Measurements from ENCODE around the gene GALNT6.

The GALNT6 gene

GRCh38 chr12:51382173-51382572, 9.0 kb downstream of the GALNT6 start:
- DNase-seq (ENCODE audit: low read depth), result no peak

GRCh38 chr12:51381226-51382079, 9.8 kb downstream of the GALNT6 start:
- DNase-seq (ENCODE audit: low read depth), result no peak

GRCh38 chr12:51379571-51379970, 11.6 kb downstream of the GALNT6 start:
- no peak for DNase-seq (ENCODE audit: low read depth)

- no peak for DNase-seq (ENCODE audit: low read depth)
These were observed 12.5 kb downstream of the GALNT6 start for GRCh38 chr12:51378749-51379148.

GRCh38 chr12:51377099-51377984, 13.9 kb downstream of the GALNT6 start:
- no peak for DNase-seq (ENCODE audit: low read depth)

GRCh38 chr12:51374856-51375255, 16.4 kb downstream of the GALNT6 start:
- DNase-seq (ENCODE audit: low read depth), result no peak

DNA sequence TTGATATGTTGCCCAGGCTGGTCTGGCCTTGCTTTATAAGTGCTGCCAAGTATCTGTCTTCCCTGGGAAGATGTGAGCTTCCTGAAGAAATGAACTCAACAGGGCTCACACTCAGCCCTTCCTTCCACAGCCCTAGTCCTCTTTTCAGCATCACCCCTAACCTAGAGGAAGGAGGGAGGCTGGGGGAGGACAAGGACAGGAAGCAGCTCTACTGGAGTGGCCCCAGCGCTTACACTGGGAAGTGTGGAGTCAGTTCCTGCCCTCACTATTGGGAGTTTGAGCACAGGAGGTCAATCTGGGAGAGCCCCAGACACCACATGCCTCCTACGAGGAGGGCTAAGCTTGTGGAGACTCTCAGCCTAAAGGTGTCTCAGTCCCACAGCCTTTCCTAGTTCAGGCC, 16.8 kb downstream of the GALNT6 start:
- no peak for DNase-seq (ENCODE audit: low read depth)

GRCh38 chr12:51373187-51373586, 18.0 kb downstream of the GALNT6 start:
- DNase-seq (ENCODE audit: low read depth), result no peak

GRCh38 chr12:51372021-51372420, 19.2 kb downstream of the GALNT6 start:
- DNase-seq (ENCODE audit: low read depth), result no peak

- DNase-seq (ENCODE audit: low read depth), result no peak
These were observed 19.8 kb downstream of the GALNT6 start for GRCh38 chr12:51371295-51371953.

DNA sequence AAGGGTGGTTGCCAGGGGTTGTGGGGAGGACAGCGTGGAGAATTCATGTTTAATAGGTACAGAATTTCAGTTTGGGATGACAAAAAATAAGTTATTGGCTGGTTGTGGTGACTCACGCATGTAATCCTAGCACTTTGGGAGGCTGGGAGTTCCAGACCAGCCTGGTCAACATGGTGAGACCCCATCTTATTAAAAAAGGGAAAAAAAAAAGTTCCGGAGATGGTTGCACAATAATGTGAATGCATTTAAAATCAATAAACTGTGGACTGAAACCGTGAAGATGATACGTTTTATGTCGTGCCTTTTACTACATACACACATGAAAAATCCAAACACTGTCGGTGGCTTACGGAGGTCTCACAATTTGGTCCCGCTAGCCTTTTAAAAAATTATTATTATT, 20.5 kb downstream of the GALNT6 start:
- no peak for DNase-seq (ENCODE audit: low read depth)

DNA sequence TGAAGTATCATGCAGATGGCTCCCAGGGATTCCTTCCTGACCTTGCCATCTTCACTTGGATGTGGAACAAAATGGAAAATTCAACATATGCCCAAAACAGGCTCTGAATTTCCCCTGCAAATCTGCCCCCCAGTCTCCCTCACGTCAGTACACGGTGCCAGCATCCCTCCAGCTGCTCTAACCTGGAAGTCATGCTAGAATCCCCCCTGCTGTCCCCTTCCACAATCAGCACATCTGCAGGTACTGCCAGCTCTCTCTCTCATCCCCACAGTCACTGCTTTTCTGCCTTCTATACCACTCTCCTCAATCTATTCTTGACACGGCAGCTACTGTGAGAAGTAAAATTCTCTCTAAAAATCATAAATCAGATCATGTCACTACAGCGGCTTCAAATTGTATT, 21.6 kb downstream of the GALNT6 start:
- no peak for DNase-seq (ENCODE audit: low read depth)

DNA sequence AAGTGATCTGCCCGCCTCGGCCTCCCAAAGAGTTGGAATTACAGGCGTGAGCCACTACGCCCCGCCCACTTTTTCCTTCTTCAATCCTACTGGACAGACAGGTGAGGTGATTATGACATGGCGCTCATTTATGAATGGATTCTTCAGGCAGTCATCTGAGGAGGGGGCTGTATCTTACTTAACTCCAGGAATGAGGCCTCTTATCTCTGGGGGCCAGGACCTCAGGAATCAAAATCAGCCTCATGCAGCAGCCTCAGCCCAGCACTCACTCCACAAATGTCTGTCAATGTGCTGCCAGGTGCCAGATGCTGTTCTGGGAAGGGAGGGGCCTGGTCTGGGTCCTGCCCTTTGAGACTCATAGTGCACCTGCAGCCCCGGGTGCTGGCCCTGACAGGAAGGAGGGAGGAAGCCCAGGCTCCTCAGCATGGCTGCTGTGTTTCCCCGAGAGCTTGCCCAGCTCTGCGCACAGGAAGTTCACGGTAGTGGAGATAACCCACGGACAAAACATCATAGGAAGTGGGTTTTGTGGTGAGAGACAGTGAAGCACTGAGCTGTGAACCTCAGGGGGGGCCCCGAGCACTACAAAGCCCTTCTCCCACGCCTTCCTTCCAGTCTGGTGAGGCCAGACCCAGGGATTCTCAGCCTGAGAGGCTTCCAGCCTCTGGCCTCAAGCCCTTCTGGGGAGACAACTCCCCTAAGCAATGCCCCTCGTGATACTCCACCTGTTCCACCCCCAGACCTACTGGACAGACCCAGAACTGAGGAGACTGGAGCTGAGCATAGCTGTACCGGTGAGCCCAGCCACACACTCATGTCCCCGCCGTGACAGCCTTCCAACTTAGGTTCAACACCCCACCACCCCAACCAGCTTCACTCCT, 22.3 kb downstream of the GALNT6 start:
- DNase-seq (ENCODE audit: low read depth), result peak; percentile 75

DNA sequence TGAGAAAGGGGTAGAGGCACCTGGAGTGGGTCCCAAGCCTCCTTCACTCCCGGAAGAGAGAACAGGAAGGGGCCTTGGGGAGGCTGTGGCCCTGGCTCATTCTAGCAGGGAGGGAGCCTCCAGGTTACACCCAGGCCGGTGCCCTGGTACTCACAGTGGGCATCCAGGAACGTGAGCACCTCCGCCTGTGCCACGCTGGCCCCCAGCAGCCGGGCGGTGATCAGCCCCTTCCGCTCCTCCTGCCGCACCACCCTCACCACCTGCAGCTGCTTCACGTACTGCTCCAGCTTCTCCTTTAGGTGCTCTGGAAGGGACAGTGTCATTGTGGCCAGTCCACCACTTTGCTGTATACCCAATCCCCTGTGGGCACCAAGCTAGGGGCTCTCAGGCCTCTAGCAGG, 25.9 kb downstream of the GALNT6 start:
- DNase-seq (ENCODE audit: low read depth), result no peak

DNA sequence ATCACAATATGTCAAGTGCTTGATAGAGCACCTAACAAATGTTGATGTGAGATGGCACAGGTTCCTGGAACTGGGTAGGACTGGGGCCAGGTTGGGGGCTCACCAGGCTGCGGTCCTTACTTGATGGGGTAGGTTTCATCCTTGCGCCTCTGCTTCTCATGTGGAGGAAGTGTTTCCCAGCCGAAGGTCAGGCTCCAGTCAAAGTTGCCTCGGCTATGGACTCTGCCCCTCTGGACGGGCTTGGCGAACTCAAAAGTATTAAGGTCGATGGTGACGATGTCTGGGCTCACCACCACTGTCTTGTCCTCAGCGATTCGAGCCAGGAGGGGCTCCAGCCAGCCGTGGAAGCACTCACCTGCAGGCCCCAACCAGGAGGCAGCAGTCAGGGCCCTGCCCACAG, 27.2 kb downstream of the GALNT6 start:
- DNase-seq (ENCODE audit: low read depth), result no peak

DNA sequence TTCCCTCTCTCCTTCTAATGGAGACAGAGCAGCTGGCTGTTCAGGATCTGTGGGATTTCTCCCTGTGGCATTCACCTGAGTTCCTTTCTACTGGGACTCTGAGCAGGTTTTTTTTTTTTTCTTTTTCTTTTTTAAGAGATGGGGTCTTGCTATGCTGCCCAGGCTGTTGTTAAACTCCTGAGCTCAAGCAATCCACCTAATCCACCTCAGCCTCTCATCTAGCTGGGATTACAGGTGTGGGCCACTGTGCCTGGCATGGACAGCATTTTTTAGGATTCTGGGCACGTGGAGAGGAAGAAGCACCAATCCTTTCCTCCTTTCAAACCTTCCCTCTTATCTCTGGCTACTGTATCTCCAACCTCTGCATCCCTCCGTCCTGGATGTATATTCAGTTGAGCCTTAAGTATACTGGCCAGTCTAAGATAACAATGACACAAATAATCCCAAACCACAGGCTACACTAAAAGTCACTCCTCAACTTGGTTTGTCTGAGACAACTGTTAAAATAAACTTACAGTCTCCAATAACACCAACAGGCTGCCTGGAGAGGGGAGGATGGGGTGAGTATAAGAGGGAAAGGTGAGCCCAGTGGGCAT, 28.4 kb downstream of the GALNT6 start:
- DNase-seq (ENCODE audit: low read depth), result no peak

DNA sequence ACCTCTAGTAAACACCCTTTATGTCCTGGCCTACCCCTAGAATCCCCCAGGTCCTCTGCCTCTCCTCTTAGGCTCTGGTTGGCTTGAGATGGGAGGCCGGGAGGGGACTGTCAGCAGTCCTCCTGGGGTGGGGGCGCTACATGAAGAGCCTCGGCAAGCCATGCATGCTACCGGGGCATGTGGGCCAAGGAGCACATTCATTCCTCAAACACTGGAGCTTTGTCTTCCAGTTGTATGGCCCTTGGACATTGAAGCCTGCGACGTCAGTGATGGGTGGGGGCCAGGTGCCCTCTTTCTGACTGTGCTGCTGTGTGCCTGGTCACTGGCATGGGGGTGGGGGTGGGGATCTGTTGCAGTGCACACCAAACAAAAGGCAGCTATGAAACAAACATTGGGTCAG, 28.9 kb downstream of the GALNT6 start:
- DNase-seq (ENCODE audit: low read depth), result no peak

- DNase-seq (ENCODE audit: low read depth), result no peak
These were observed 29.8 kb downstream of the GALNT6 start for GRCh38 chr12:51361161-51362016.

DNA sequence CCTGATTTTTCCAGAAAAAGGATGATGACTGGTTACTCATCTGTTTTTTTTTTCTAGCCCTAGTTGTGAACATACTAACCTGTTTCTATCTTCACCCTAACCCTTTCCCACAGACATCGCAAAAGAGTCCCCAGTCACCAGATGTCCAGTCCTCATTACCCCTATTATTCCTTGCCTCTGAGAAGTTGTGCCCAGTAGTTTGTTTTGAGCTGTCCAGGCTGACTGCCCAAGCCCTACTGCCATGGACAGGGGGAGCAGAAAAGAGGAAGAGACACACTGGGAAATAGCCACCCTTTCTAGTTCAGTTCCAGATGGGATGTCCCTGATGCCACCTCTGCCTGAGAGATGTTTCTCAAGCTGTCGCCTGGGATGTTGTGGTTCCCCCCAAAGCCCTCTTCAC, 30.9 kb downstream of the GALNT6 start:
- DNase-seq (ENCODE audit: low read depth), result no peak

- DNase-seq (ENCODE audit: low read depth), result no peak
These were observed 31.4 kb downstream of the GALNT6 start for GRCh38 chr12:51359851-51360250.

All from activated T-helper 9 cell treated with anti-CD3 and anti-CD28 coated beads, Interleukin-2, amount 50 U/mL, for 16 hours (primary cell).